ENCODE measurements around the gene NSG2. TPM values are rescaled to one million over a fixed set of nuclear protein-coding genes. Genes with fewer than 3 reads are reported as not detected.

NSG2 gene
- total and polyA plus RNA-seq, 12 donors, result 0.11 to 0.82 (median 0.34) TPM; not detected in 2

DNA sequence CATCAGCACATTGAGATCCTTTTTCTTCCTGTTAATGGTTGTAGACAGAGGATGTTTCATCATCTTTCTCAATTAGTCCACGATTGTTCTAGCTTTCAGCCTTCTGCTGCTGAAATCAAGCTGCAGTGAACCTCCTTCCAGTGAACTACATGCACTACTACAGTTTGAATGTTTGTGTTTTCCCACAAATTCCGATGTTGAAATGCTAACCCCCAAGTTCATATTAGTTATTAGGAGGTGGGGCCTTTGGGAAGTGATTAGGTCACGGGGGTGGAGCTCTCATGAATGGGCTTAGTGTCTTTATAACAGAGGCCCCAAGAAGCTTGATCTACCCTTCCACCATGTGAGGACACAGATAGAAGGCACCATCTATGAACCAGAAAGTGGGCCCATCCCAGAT is 32.9 kb downstream of the NSG2 start:
- no peaks in the 10 kb centered on the region for H3K36me3 ChIP-seq
- no peak for TF ChIP-seq CTCF (IDR thresholded peaks at IDR 0.05)
- peaks cover 0 to under 1% (median 0%) of the 10 kb centered on the region in 9 donors for H3K4me1 ChIP-seq
- WGBS, 2 donors, result 65 to 78% methylated on average over 3 of the region's 3 CpGs
- no peak for DNase-seq
- H3K27me3 ChIP-seq, result peaks cover 0 to 8% (median 0%) of the 10 kb centered on the region in 7 donors
- no peak overlapping the region for H3K4me3 ChIP-seq
- intact Hi-C loops (cut with DNase I), result no loop called here
- H3K9me3 ChIP-seq, result no peaks in the 10 kb centered on the region
- H3K27ac ChIP-seq, result no peak overlapping the region
- ATAC-seq, result no peak

DNA sequence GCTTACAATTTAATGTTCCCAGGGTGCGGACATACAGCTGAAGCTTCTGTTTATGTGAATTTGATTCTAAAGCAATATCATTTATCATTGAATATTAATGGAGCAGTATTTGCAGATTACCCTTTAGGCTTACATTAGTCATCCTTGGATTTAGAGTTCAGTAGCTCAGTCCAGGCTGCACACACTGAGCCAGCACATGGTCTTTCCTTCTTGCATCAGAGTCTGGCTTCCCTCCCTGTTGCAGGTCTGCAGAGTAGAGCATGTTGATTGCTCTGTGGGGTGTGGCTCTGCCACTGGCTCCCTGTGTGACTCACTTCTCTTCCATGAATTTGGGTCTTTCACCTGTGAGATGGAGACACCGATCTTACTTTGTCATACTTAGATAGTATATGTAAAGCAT is 36.8 kb downstream of the NSG2 start:
- H3K27me3 ChIP-seq, result peaks cover 0 to 10% (median 0%) of the 10 kb centered on the region in 7 donors
- no peaks in the 10 kb centered on the region for H3K9me3 ChIP-seq
- no peak for DNase-seq
- no peak for ATAC-seq
- no peak overlapping the region for H3K4me3 ChIP-seq
- H3K4me1 ChIP-seq, result no peaks in the 10 kb centered on the region
- H3K36me3 ChIP-seq, result no peaks in the 10 kb centered on the region
- intact Hi-C loops (cut with DNase I), result no loop called here
- 95 to 97% methylated on average over 2 of the region's 2 CpGs for WGBS, 2 donors
- H3K27ac ChIP-seq, result no peak overlapping the region
- TF ChIP-seq CTCF (IDR thresholded peaks at IDR 0.05), result no peak

- ATAC-seq, result no peak
- WGBS, 2 donors, result 66 to 72% methylated on average over 12 of the region's 12 CpGs
Observed at GRCh38 chr5:174083056-174083827, 37.7 kb downstream of the NSG2 start.

DNA sequence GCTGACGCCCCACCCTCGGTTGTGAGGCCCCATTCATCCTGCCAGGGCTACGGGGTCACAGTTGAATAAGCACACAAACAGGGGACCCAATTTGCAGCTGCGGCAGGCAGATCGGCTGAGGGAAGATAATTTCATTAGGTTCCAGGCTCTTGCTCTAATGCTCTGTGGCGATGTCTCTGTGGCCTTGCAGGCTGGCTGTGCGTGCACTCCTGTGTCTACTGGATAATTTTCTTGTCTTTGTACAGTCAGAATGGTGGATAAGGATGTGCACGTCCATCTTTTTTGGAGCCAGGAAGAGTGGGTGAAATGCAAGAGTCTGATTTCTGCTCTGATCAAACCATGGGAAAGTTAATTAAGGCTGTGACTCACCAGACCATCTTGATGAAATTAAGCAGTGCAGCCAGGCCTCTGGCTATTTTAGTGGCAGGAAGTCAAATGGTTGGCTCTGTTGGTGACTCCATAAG is 39.2 kb downstream of the NSG2 start:
- no peak overlapping the region for H3K4me3 ChIP-seq
- DNase-seq (no peak), ATAC-seq (no peak)
- no peak for TF ChIP-seq CTCF (IDR thresholded peaks at IDR 0.05)
- no peaks in the 10 kb centered on the region for H3K9me3 ChIP-seq
- no peak overlapping the region for H3K27ac ChIP-seq
- H3K27me3 ChIP-seq, result peaks cover 0 to 27% (median 6%) of the 10 kb centered on the region in 7 donors
- intact Hi-C loops (cut with DNase I), result no loop called here
- no peaks in the 10 kb centered on the region for H3K36me3 ChIP-seq
- H3K4me1 ChIP-seq, result no peaks in the 10 kb centered on the region
- WGBS, 2 donors, result 79 to 83% methylated on average over 8 of the region's 8 CpGs

More at GRCh38 chr5:174083056-174083827, 37.7 kb downstream of the NSG2 start:
- no peak overlapping the region for H3K4me3 ChIP-seq
- H3K36me3 ChIP-seq, result no peaks in the 10 kb centered on the region
- TF ChIP-seq CTCF (IDR thresholded peaks at IDR 0.05), result no peak
- DNase-seq, result no peak
- intact Hi-C loops (cut with DNase I), result no loop called here
- no peak overlapping the region for H3K27ac ChIP-seq
- peaks cover 0 to 18% (median 0%) of the 10 kb centered on the region in 7 donors for H3K27me3 ChIP-seq
- H3K4me1 ChIP-seq, result no peaks in the 10 kb centered on the region
- no peaks in the 10 kb centered on the region for H3K9me3 ChIP-seq

Data from heart right ventricle (tissue), 16 donors.